Epithelial cell of prostate (primary cell): ENCODE measurements around the gene SNAI1.

Experiments
- DNase-seq: peaks from one replicate; pipeline ENCODE4 v3.0.0-alpha.2; 2011; ENCODE audit warnings: low read depth, low spot score
- H3K27ac ChIP-seq: fragments of 450-650 bp; 2 replicates; pipeline ENCODE4 v1.5.1; 2017; ENCODE audit warnings: mild to moderate bottlenecking

The SNAI1 gene

GRCh38 chr20:50029083-50029696 is 46.4 kb downstream of the SNAI1 start:
- no peak overlapping the region for H3K27ac ChIP-seq

GRCh38 chr20:50029697-50030461 is 47.1 kb downstream of the SNAI1 start:
- no peak overlapping the region for H3K27ac ChIP-seq

More at GRCh38 chr20:50029083-50029696, 46.4 kb downstream of the SNAI1 start:
- DNase-seq = no peak

GRCh38 chr20:50032955-50033666 is 50.3 kb downstream of the SNAI1 start:
- DNase-seq = no peak
- peak overlapping the region; percentile 55 for H3K27ac ChIP-seq

More at GRCh38 chr20:50029697-50030461, 47.1 kb downstream of the SNAI1 start:
- no peak for DNase-seq

- peak overlapping the region; percentile 55 for H3K27ac ChIP-seq
- no peak for DNase-seq
Measured at GRCh38 chr20:50034567-50035180, 51.9 kb downstream of the SNAI1 start.

- no peak for DNase-seq
- no peak overlapping the region for H3K27ac ChIP-seq
Measured at GRCh38 chr20:50036703-50037102, 53.9 kb downstream of the SNAI1 start.

GRCh38 chr20:50037123-50037522 is 54.3 kb downstream of the SNAI1 start:
- no peak overlapping the region for H3K27ac ChIP-seq
- DNase-seq = no peak

GRCh38 chr20:50037575-50037974 is 54.8 kb downstream of the SNAI1 start:
- no peak overlapping the region for H3K27ac ChIP-seq
- no peak for DNase-seq

GRCh38 chr20:50038169-50038568 is 55.4 kb downstream of the SNAI1 start:
- H3K27ac ChIP-seq = no peak overlapping the region
- DNase-seq = no peak
